ENCODE data around the gene AIDA. TPM values are rescaled to one million over a fixed set of nuclear protein-coding genes. Genes with fewer than 3 reads are reported as not detected.
"Not testable (repeated sequence)": the region's sequence is repeated elsewhere in the genome, so short reads cannot be mapped to it uniquely, and the experiment has no call there.

AIDA gene
- total RNA-seq, 1 donor from 2014 or later, result 36.3 TPM

DNA sequence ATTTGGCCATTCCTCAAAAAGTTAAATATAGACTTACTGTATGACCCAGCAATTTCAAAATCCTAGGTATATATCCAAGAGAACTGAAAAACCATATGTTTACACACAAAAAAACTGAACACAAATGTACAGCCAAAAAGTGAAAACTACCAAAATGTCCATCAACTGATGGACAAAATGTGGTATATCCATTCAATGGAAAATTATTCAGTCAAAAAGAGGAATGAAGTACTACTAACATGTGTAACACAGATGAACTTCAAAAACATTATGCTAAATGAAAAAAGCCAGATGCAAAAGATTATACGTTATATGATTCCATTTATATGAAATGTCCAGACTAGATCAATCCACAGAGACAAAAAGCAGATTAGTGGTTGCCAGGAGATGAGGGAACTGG lies 8.0 kb downstream of the AIDA start:
- Mint-ChIP-seq H3K27me3 (ENCODE audit: insufficient read depth) (no peaks in the 10 kb centered on the region), H3K9me3 (no peaks in the 10 kb centered on the region), H3K4me3 (no peak overlapping the region), H3K4me1 (ENCODE audit: low read depth) (peaks cover 48% of the 10 kb centered on the region), H3K27ac (no peak overlapping the region), H3K36me3 (ENCODE audit: low read depth) (peaks cover 41% of the 10 kb centered on the region)
- no peak for DNase-seq (ENCODE audit: low spot score)
- intact Hi-C loops (cut with micrococcal nuclease), result no loop called here

DNA sequence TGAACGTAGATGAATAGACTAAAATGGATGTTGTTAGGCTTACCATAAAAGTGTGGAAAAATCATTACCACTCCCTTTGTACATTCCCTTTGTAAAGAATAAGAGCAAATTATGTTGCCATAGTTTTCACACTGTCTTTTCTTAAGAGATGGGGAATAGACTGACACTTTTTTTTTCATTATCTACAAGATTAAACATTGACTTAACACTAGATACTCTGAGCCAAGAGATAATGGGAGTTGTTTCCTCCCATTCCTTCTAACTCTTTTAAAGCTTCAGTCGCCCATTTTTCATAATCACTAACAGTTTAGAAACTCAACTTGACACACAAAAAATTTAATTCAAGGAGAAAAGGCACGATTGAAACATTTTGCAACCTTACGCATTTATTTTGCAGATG lies 10.1 kb downstream of the AIDA start:
- peaks cover 34% of the 10 kb centered on the region for H3K4me1 Mint-ChIP-seq (ENCODE audit: low read depth)
- intact Hi-C loops (cut with micrococcal nuclease), result no loop called here
- H3K9me3 Mint-ChIP-seq, result no peaks in the 10 kb centered on the region
- no peaks in the 10 kb centered on the region for H3K27me3 Mint-ChIP-seq (ENCODE audit: insufficient read depth)
- no peak overlapping the region for H3K4me3 Mint-ChIP-seq
- no peak for DNase-seq (ENCODE audit: low spot score)
- peaks cover 37% of the 10 kb centered on the region for H3K36me3 Mint-ChIP-seq (ENCODE audit: low read depth)
- H3K27ac Mint-ChIP-seq, result no peak overlapping the region

DNA sequence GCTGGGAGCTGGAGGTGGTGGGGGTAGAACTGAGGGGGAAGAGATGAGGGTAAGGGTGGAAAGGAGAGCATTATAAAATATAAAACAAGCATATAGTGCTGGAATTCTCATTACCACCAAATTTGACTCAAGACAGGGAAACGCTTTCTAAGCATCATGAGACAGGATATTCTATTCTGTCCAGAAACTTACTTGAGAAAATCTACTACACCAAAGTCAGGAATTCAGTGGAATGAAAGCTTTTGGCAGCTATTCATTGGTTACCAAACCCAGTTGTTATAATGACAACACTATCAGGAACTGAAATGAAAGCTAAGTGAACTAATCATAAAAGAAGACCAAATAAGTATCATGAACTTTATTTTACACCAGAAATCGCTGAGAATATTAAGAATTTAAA lies 14.5 kb downstream of the AIDA start:
- Mint-ChIP-seq H3K9me3 (no peaks in the 10 kb centered on the region), H3K27me3 (ENCODE audit: insufficient read depth) (no peaks in the 10 kb centered on the region), H3K36me3 (ENCODE audit: low read depth) (peaks cover 18% of the 10 kb centered on the region), H3K27ac (no peak overlapping the region), H3K4me1 (ENCODE audit: low read depth) (peaks cover 6% of the 10 kb centered on the region), H3K4me3 (no peak overlapping the region)
- DNase-seq (ENCODE audit: low spot score), result no peak
- intact Hi-C loops (cut with micrococcal nuclease), result no loop called here

DNA sequence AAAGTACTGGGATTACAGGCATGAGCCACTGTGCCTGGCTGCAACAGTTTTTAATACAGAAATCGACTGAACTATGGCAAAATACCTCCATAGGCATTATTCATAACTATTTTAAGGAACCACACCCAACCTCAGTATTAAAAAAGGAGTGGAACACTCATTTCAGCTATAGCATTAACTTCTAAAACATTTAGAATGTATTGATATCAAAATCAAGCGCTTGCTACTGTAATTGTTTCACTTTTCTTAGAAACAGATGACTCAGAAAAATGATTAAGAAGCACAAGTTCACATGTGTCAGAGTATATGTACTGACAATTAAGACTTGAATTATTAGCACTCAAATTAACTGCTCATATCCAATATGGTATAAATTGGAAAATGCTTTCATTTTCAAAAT lies 15.1 kb downstream of the AIDA start:
- Mint-ChIP-seq H3K36me3 (ENCODE audit: low read depth) (peaks cover 15% of the 10 kb centered on the region), H3K27ac (no peak overlapping the region), H3K27me3 (ENCODE audit: insufficient read depth) (no peaks in the 10 kb centered on the region), H3K4me1 (ENCODE audit: low read depth) (peaks cover under 1% of the 10 kb centered on the region), H3K9me3 (no peaks in the 10 kb centered on the region), H3K4me3 (no peak overlapping the region)
- intact Hi-C loops (cut with micrococcal nuclease), result no loop called here
- no peak for DNase-seq (ENCODE audit: low spot score)

DNA sequence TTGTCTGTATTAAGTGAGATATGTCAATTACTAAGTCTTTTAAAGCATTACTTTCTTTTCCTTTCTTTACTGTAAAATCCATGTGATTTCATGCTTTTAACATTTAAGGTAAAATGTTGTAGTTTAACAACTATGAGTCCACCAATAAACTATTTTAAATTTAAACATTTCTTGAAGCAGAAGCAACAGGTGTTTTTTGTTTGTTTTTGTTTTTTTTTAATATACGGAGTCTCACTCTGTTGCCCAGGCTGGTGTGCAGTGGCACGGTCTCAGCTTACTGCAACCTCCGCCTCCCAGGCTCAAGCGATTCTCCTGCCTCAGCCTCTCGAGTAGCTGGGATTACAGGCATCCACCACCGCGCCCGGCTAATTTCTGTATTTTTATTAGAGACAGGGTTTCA lies 15.6 kb downstream of the AIDA start:
- peaks cover 14% of the 10 kb centered on the region for H3K36me3 Mint-ChIP-seq (ENCODE audit: low read depth)
- no peak overlapping the region for H3K4me3 Mint-ChIP-seq
- no peak overlapping the region for H3K27ac Mint-ChIP-seq
- no peaks in the 10 kb centered on the region for H3K27me3 Mint-ChIP-seq (ENCODE audit: insufficient read depth)
- DNase-seq (ENCODE audit: low spot score), result no peak
- no peaks in the 10 kb centered on the region for H3K4me1 Mint-ChIP-seq (ENCODE audit: low read depth)
- intact Hi-C loops (cut with micrococcal nuclease), result no loop called here
- no peaks in the 10 kb centered on the region for H3K9me3 Mint-ChIP-seq

DNA sequence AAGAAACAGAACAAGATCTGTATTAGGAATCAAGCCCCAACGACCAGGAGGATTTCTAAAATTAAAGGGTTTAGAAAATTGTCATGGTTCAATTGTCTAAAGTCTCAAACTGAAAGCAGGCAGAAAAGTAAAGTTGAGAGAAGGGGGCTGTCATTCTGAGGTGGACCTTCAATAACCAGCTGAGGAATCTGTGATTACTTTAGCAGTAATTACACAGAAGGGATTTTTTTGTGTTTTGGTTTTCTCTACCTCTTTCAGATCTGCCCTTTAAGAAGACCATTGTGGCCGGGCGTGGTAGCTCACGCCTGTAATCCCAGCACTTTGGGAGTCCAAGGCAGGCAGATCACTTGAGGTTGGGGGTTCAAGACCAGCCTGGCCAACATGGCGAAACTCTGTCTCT lies 17.4 kb downstream of the AIDA start:
- no peak for DNase-seq (ENCODE audit: low spot score)
- Mint-ChIP-seq H3K27ac (no peak overlapping the region), H3K27me3 (ENCODE audit: insufficient read depth) (no peaks in the 10 kb centered on the region), H3K4me1 (ENCODE audit: low read depth) (no peaks in the 10 kb centered on the region), H3K36me3 (ENCODE audit: low read depth) (peaks cover 13% of the 10 kb centered on the region), H3K9me3 (no peaks in the 10 kb centered on the region), H3K4me3 (no peak overlapping the region)
- intact Hi-C loops (cut with micrococcal nuclease), result no loop called here

DNA sequence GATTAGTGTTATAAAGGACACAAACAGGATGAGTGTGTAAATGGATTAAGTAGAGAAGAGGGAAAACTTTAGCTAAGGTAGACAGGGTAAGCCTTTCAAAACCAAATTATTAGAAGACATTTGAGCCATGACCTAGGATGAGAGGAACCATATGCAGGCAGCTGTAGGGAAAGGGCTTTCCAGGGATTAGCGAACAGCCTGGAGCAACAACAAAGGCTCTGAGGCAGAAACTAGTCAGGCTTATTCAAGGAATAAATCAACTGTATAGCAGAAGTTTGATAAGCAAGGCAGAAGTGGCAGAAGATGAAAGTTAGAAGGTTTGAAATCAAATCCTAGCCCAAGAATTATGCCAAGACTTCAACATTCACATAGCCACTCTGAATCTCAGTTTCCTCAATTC lies 21.3 kb downstream of the AIDA start:
- Mint-ChIP-seq H3K27ac (no peak overlapping the region), H3K4me3 (no peak overlapping the region), H3K27me3 (ENCODE audit: insufficient read depth) (no peaks in the 10 kb centered on the region), H3K4me1 (ENCODE audit: low read depth) (no peaks in the 10 kb centered on the region), H3K36me3 (ENCODE audit: low read depth) (peaks cover 13% of the 10 kb centered on the region), H3K9me3 (no peaks in the 10 kb centered on the region)
- intact Hi-C loops (cut with micrococcal nuclease), result no loop called here
- no peak for DNase-seq (ENCODE audit: low spot score)

DNA sequence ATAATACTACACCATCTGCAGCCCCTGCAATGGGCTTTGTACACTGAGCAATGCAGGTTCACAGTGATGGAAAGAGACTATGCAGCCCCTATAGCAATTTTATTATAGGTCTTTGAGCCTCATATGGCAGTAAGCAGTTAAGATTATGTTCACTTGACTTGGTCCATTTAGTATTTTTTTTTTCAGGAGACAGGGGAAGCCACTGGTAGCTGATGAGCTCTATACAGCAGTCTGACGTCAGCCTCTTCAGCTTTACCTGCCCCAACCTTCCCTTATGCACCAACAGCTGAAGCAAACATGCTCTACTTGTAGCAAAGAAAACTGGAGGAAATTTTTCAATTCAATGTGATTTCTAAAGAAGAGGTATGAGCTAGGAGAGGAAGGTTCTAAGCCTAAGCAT lies 32.2 kb downstream of the AIDA start:
- H3K9me3 Mint-ChIP-seq, result no peaks in the 10 kb centered on the region
- H3K36me3 Mint-ChIP-seq (ENCODE audit: low read depth), result peaks cover 14% of the 10 kb centered on the region
- no peak overlapping the region for H3K27ac Mint-ChIP-seq
- no peaks in the 10 kb centered on the region for H3K4me1 Mint-ChIP-seq (ENCODE audit: low read depth)
- no peaks in the 10 kb centered on the region for H3K27me3 Mint-ChIP-seq (ENCODE audit: insufficient read depth)
- intact Hi-C loops (cut with micrococcal nuclease), result no loop called here
- H3K4me3 Mint-ChIP-seq, result no peak overlapping the region
- DNase-seq (ENCODE audit: low spot score), result no peak

DNA sequence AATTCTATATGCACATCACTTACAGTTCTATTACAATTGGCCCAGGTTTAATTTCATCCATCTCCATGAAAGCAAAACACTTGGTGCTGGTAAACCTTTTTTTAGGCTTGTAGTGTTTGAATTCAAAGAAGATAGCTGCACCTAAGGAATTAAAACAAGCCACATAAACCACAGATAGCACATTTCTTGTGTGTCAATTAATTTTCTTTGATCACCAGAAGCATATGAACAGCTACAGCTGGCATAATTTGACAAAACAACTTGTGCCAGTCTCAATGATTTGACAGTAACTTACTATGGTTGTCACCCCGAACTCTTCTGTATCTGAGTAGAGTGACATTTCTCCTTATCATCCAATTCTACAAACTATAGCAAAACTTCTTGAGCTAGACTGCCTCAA lies 42.2 kb downstream of the AIDA start:
- Mint-ChIP-seq H3K36me3 (ENCODE audit: low read depth) (peaks cover 37% of the 10 kb centered on the region), H3K4me3 (no peak overlapping the region), H3K27me3 (ENCODE audit: insufficient read depth) (no peaks in the 10 kb centered on the region), H3K4me1 (ENCODE audit: low read depth) (peaks cover 7% of the 10 kb centered on the region), H3K27ac (peak overlapping the region; percentile 13), H3K9me3 (no peaks in the 10 kb centered on the region)
- intact Hi-C loops (cut with micrococcal nuclease), result no loop called here
- DNase-seq (ENCODE audit: low spot score), result no peak

DNA sequence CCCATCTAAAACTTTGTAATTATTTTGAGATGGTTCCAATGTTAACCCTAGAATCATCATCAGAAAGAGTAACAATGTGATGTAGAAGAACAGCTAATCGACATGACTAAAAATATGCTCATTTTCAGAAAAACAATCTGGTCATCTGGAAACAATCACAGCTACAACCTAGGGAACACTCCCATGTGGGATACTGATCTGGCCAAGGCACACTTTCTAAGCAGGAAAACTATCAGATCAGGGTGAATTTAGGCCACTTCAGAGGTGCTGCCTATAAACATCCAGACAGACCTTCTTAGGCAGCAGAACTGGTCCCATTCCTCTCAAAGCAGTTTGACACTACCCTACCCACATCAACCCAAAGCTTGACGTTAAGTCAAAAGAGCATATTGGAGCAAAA lies 43.2 kb downstream of the AIDA start:
- DNase-seq (ENCODE audit: low spot score); intact Hi-C loops (cut with micrococcal nuclease); H3K9me3 Mint-ChIP-seq; H3K4me1 Mint-ChIP-seq (ENCODE audit: low read depth); H3K27me3 Mint-ChIP-seq (ENCODE audit: insufficient read depth); H3K4me3 Mint-ChIP-seq; H3K27ac Mint-ChIP-seq: not testable (repeated sequence)
- H3K36me3 Mint-ChIP-seq (ENCODE audit: low read depth), result peaks cover 32% of the 10 kb centered on the region

DNA sequence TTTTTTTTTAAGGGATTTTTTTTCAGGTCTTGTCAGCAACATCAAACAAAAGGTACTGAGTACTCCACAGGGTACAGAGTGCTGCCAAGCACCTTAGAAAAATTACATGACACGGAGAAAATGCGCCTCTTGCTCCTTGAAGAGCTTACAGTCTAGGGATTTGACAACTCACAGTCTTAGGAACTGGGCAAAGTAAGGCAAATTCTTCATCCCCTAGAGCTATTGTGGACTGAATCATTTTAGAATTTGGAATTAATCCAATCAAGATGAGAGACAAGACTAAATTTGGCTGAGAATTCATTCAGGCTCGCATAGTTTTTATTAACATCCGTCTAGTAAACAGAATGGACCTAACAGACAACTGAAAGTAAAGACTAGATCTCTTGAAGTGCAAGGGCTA lies 44.1 kb downstream of the AIDA start:
- H3K4me1 Mint-ChIP-seq (ENCODE audit: low read depth); H3K27me3 Mint-ChIP-seq (ENCODE audit: insufficient read depth); H3K27ac Mint-ChIP-seq; DNase-seq (ENCODE audit: low spot score); H3K4me3 Mint-ChIP-seq; intact Hi-C loops (cut with micrococcal nuclease); H3K9me3 Mint-ChIP-seq: not testable (repeated sequence)
- peaks cover 37% of the 10 kb centered on the region for H3K36me3 Mint-ChIP-seq (ENCODE audit: low read depth)

DNA sequence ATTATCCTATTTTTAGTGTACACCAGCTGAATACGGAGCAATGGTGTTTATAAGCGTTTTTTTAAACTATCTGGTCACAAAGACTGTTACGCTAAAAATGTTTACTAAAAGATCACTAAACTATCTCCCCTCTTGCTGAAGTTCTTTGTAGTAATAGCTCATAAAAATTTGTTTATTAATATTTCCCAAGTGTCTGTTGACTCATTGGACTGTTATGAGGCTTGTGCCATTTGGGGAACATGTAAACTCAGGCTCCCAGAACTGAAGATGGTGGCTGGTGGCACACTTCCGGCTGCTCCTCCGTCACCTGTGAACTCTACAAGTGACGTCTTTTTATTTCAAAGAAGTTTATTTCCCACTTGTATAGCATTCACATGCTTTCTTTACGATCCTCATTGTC lies 46.3 kb downstream of the AIDA start:
- DNase-seq (ENCODE audit: low spot score), result no peak
- Mint-ChIP-seq H3K4me3 (no peak overlapping the region), H3K27ac (no peak overlapping the region), H3K4me1 (ENCODE audit: low read depth) (peaks cover 20% of the 10 kb centered on the region), H3K9me3 (no peaks in the 10 kb centered on the region), H3K27me3 (ENCODE audit: insufficient read depth) (no peaks in the 10 kb centered on the region), H3K36me3 (ENCODE audit: low read depth) (peaks cover 38% of the 10 kb centered on the region)
- intact Hi-C loops (cut with micrococcal nuclease), result no loop called here

DNA sequence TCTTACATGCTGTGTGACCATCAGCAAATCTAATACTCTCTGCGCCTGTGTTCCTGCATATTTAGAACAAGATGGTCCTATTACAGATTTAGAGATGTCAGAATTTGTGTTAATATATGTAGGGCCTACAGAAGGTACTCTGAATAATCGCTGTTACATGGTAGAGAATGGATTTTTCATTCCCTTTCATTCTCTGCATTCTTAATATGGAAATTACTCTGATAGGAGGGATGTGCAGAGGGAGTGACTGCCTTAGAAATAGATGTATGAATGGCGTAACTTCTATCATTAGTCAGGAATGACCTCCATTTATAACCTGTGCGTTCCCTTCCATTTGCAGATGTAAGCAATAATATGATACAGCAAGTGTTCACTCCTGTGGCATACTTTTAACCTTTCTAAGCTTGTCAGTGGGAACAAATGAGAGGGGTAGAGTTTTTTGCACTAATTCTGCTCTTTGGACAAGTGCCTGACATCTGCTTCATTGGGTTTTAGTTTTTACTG lies 48.8 kb downstream of the AIDA start:
- no peak overlapping the region for H3K27ac Mint-ChIP-seq
- no peak for DNase-seq (ENCODE audit: low spot score)
- intact Hi-C loops (cut with micrococcal nuclease), result no loop called here
- H3K27me3 Mint-ChIP-seq (ENCODE audit: insufficient read depth), result no peaks in the 10 kb centered on the region
- peaks cover 52% of the 10 kb centered on the region for H3K36me3 Mint-ChIP-seq (ENCODE audit: low read depth)
- no peaks in the 10 kb centered on the region for H3K9me3 Mint-ChIP-seq
- H3K4me1 Mint-ChIP-seq (ENCODE audit: low read depth), result peaks cover 13% of the 10 kb centered on the region
- no peak overlapping the region for H3K4me3 Mint-ChIP-seq

DNA sequence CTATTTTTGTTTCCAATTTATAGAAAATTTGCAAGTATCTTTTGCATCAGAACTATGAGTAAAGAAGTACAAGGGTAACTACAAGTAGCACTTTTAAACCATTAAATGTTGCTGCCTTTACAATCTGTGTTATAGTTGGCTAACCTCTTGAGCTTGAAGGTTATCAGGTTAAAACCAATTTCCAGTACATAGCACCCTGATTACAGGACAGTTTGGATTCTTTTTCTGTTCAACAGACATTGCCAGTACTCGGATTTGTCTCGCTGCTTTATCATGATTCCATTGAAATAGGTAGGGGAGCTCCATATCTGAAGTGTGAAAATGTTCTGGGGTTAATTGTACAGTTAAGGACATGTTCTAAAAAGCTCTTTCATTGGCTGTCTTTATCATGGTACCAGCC lies 54.4 kb downstream of the AIDA start:
- no peaks in the 10 kb centered on the region for H3K27me3 Mint-ChIP-seq (ENCODE audit: insufficient read depth)
- H3K9me3 Mint-ChIP-seq, result no peaks in the 10 kb centered on the region
- DNase-seq (ENCODE audit: low spot score), result no peak
- H3K27ac Mint-ChIP-seq, result no peak overlapping the region
- intact Hi-C loops (cut with micrococcal nuclease), result loop anchor here (10.0 kb wide), 4 partner anchors 427 to 1777 kb away; partner anchors contain the start of gene WDR26
- H3K4me1 Mint-ChIP-seq (ENCODE audit: low read depth), result peaks cover 54% of the 10 kb centered on the region
- peaks cover 76% of the 10 kb centered on the region for H3K36me3 Mint-ChIP-seq (ENCODE audit: low read depth)
- H3K4me3 Mint-ChIP-seq, result no peak overlapping the region

All from activated T-helper 1 cell treated with anti-CD3 and anti-CD28 coated beads, Interleukin-12 subunit alpha, Interleukin-12 subunit beta, Interleukin-2, Interleukin-4 antibody, amounts not matched to agents 30 ng/mL and 10 ng/mL and 1 ng/mL, durations not matched to agents 14 hours and 24 hours and 36 hours (primary cell).